IMR-90 (cell line): Measurements from ENCODE around the gene BCO2. TPM values are rescaled to one million over a fixed set of nuclear protein-coding genes. Genes with fewer than 3 reads are reported as not detected.

Experiments
- ATAC-seq: fragments of 200-7000 bp; cut with Tn5 transposase; 2 replicates; pipeline ENCODE4 v1.9.1; 2020; ENCODE audit warnings: low read depth, mild to moderate bottlenecking, moderate library complexity
- BruUV-seq: library from RNA; stranded (reverse); fragments of 400-500 nt; replicated peaks from 2 replicates; lab custom pipeline; 2021; lab: Mats Ljungman, UMichigan
- CTCF ChIA-PET: fragments of 300-600 bp; formaldehyde crosslinking; extraction: SDS; loops from one replicate; lab custom pipeline; 2021; ENCODE audit warnings: antibody characterized with exemption; lab: Yijun Ruan, JAX
- POLR2A ChIA-PET: fragments of 300-600 bp; sonication (Branson Sonifier 250); formaldehyde crosslinking; loops from one replicate; lab custom pipeline; 2022; ENCODE audit warnings: antibody characterized with exemption; ENCODE audit not compliant: unreplicated experiment; lab: Charles Lee
- DNase-seq: peaks from one replicate; pipeline ENCODE4 v3.0.0; 2013
- H2AFZ ChIP-seq: replicated peaks from 2 replicates; pipeline ENCODE3; 2013; ENCODE audit warnings: low read length, mild to moderate bottlenecking; ENCODE audit not compliant: poor library complexity
- H2AK5ac ChIP-seq: 2 replicates; pipeline ENCODE4 v1.6.1; 2013; ENCODE audit warnings: low read depth, low read length, inconsistent platforms
- H2AK9ac ChIP-seq: replicated peaks from 2 replicates; pipeline ENCODE3; 2013; ENCODE audit warnings: mild to moderate bottlenecking, low read depth, low read length, moderate library complexity; ENCODE audit not compliant: poor library complexity
- H2BK120ac ChIP-seq: 2 replicates; pipeline ENCODE4 v1.6.1; 2013; ENCODE audit warnings: low read depth, low read length, inconsistent platforms
- H2BK15ac ChIP-seq: 3 replicates; pipeline ENCODE4 v1.6.1; 2013; ENCODE audit warnings: low read depth, low read length, inconsistent platforms
- H2BK20ac ChIP-seq: 2 replicates; pipeline ENCODE4 v1.6.1; 2013; ENCODE audit warnings: low read depth, mild to moderate bottlenecking, inconsistent platforms, low read length, moderate library complexity
- H2BK5ac ChIP-seq: 2 replicates; pipeline ENCODE4 v1.6.1; 2013; ENCODE audit warnings: mild to moderate bottlenecking, low read depth, low read length, inconsistent platforms; ENCODE audit not compliant: poor library complexity, severe bottlenecking
- H3K14ac ChIP-seq: replicated peaks from 2 replicates; pipeline ENCODE4 v1.6.1; 2013; ENCODE audit warnings: low read depth, low read length, inconsistent platforms
- H3K18ac ChIP-seq: 2 replicates; pipeline ENCODE4 v1.6.1; 2013; ENCODE audit warnings: low read depth, low read length, control low read depth
- H3K23ac ChIP-seq: 2 replicates; pipeline ENCODE4 v1.6.1; 2013; ENCODE audit warnings: low read depth, low read length, inconsistent platforms
- H3K27ac ChIP-seq: 2 replicates; pipeline ENCODE4 v1.5.1; 2013; ENCODE audit warnings: mild to moderate bottlenecking, control low read depth, low read length; ENCODE audit not compliant: insufficient read depth
- H3K27me3 ChIP-seq: 2 replicates; pipeline ENCODE4 v1.6.1; 2013; ENCODE audit warnings: low read length; ENCODE audit not compliant: control insufficient read depth, insufficient read depth
- H3K36me3 ChIP-seq: 2 replicates; pipeline ENCODE4 v1.6.1; 2013; ENCODE audit warnings: low read length, mixed read lengths; ENCODE audit not compliant: control insufficient read depth, insufficient read depth
- H3K4ac ChIP-seq: 2 replicates; pipeline ENCODE4 v1.6.1; 2013; ENCODE audit warnings: low read depth, low read length, inconsistent platforms
- H3K4me1 ChIP-seq: 2 replicates; pipeline ENCODE4 v1.6.1; 2013; ENCODE audit warnings: low read length, mixed read lengths; ENCODE audit not compliant: control insufficient read depth, insufficient read depth
- H3K4me2 ChIP-seq: 2 replicates; pipeline ENCODE4 v1.6.1; 2013; ENCODE audit warnings: low read depth, mild to moderate bottlenecking, control low read depth, low read length, moderate library complexity
- H3K4me3 ChIP-seq: 2 replicates; pipeline ENCODE4 v1.5.1; 2013; ENCODE audit warnings: low read depth, mild to moderate bottlenecking, control low read depth, low read length, moderate library complexity; ENCODE audit not compliant: insufficient read depth
- H3K56ac ChIP-seq: 2 replicates; pipeline ENCODE4 v1.6.1; 2013; ENCODE audit warnings: low read length, inconsistent platforms; ENCODE audit not compliant: insufficient read depth; ENCODE audit errors: extremely low read depth
- H3K79me1 ChIP-seq, 2 experiments: 2 replicates each; pipeline ENCODE4 v1.6.1; 2013; ENCODE audit warnings: low read length in 2 of 2, inconsistent platforms in 1 of 2, low read depth in 1 of 2
- H3K9ac ChIP-seq: 2 replicates; pipeline ENCODE4 v1.6.1; 2013; ENCODE audit warnings: low read depth, low read length, control low read depth
- H3K9me1 ChIP-seq: 2 replicates; pipeline ENCODE4 v1.6.1; 2013; ENCODE audit warnings: low read length, inconsistent platforms; ENCODE audit not compliant: insufficient read depth
- H3K9me3 ChIP-seq: 2 replicates; pipeline ENCODE4 v1.6.1; 2013; ENCODE audit warnings: low read length; ENCODE audit not compliant: control insufficient read depth, insufficient read depth
- H4K20me1 ChIP-seq: 2 replicates; pipeline ENCODE4 v1.6.1; 2013; ENCODE audit warnings: low read length, inconsistent platforms; ENCODE audit not compliant: insufficient read depth
- H4K5ac ChIP-seq: 2 replicates; pipeline ENCODE4 v1.6.1; 2013; ENCODE audit warnings: mild to moderate bottlenecking, low read depth, low read length, control low read depth
- H4K8ac ChIP-seq, 2 experiments: 2 replicates each; pipeline ENCODE4 v1.6.1; 2013; ENCODE audit warnings: low read depth in 2 of 2, low read length in 2 of 2, control low read depth in 1 of 2, inconsistent platforms in 1 of 2
- H4K91ac ChIP-seq: 2 replicates; pipeline ENCODE4 v1.6.1; 2013; ENCODE audit warnings: low read depth, low read length, inconsistent platforms; ENCODE audit not compliant: insufficient read depth
- BHLHE40 ChIP-seq: fragments of 150-350 bp; IDR thresholded peaks from 2 replicates; pipeline ENCODE4 v1.6.1; 2016; ENCODE audit warnings: mild to moderate bottlenecking, low read depth, low read length
- CEBPB ChIP-seq: IDR thresholded peaks from 2 replicates; pipeline ENCODE4 v1.6.1; 2012; ENCODE audit warnings: low read depth, low read length, improper control_type of control experiment
- CHD1 ChIP-seq: IDR thresholded peaks from 2 replicates; pipeline ENCODE4 v1.6.1; 2012; ENCODE audit warnings: low read depth, low read length, improper control_type of control experiment
- CTCF ChIP-seq: conservative IDR thresholded peaks from 2 replicates; pipeline ENCODE4 v1.5.1; 2012; ENCODE audit warnings: mild to moderate bottlenecking, low read depth, low read length, improper control_type of control experiment
- ELK1 ChIP-seq: fragments of 150-350 bp; IDR thresholded peaks from 2 replicates; pipeline ENCODE4 v1.6.1; 2016; ENCODE audit warnings: low read depth, mild to moderate bottlenecking, low read length, moderate library complexity, borderline replicate concordance
- FOS ChIP-seq: fragments of 150-350 bp; IDR thresholded peaks from 2 replicates; pipeline ENCODE4 v1.6.1; 2016; ENCODE audit warnings: low read depth, low read length
- MAFK ChIP-seq: IDR thresholded peaks from 2 replicates; pipeline ENCODE4 v1.6.1; 2012; ENCODE audit warnings: low read depth, low read length, improper control_type of control experiment
- MAZ ChIP-seq: IDR thresholded peaks from 2 replicates; pipeline ENCODE4 v1.6.1; 2012; ENCODE audit warnings: low read depth, mild to moderate bottlenecking, low read length, improper control_type of control experiment, moderate library complexity, borderline replicate concordance
- MXI1 ChIP-seq: IDR thresholded peaks from 2 replicates; pipeline ENCODE4 v1.6.1; 2012; ENCODE audit warnings: low read depth, mild to moderate bottlenecking, low read length, moderate library complexity, borderline replicate concordance
- NFE2L2 ChIP-seq: fragments of 150-350 bp; IDR thresholded peaks from 2 replicates; pipeline ENCODE4 v1.6.1; 2016; ENCODE audit warnings: low read depth, mild to moderate bottlenecking, low read length
- POLR2A ChIP-seq: IDR thresholded peaks from 2 replicates; pipeline ENCODE4 v1.6.1; 2012; ENCODE audit warnings: mild to moderate bottlenecking, low read depth, low read length
- RAD21 ChIP-seq: IDR thresholded peaks from 2 replicates; pipeline ENCODE4 v1.6.1; 2012; ENCODE audit warnings: low read length, improper control_type of control experiment
- RCOR1 ChIP-seq: IDR thresholded peaks from 2 replicates; pipeline ENCODE4 v1.6.1; 2012; ENCODE audit warnings: mild to moderate bottlenecking, low read length, improper control_type of control experiment; ENCODE audit not compliant: insufficient replicate concordance
- RFX5 ChIP-seq: IDR thresholded peaks from 2 replicates; pipeline ENCODE4 v1.8.0; 2012; ENCODE audit warnings: low read depth, mild to moderate bottlenecking, low read length, moderate library complexity
- SMC3 ChIP-seq: fragments of 150-350 bp; IDR thresholded peaks from 2 replicates; pipeline ENCODE4 v1.6.1; 2016; ENCODE audit warnings: low read depth, mild to moderate bottlenecking, antibody characterized with exemption, low read length, moderate library complexity
- USF2 ChIP-seq: fragments of 150-350 bp; IDR thresholded peaks from 2 replicates; pipeline ENCODE4 v1.6.1; 2017; ENCODE audit warnings: mild to moderate bottlenecking, antibody characterized with exemption, low read length, low read depth
- WGBS, 2 experiments: methylation state at CpG; one replicate each; pipeline versions ENCODE4 v1.1.5 to v1.1.7; 2013; ENCODE audit warnings: missing lambda C conversion rate in 2 of 2; ENCODE audit not compliant: insufficient read length in 1 of 2; ENCODE audit errors: extremely low coverage in 2 of 2; 5-methylcytosine and 5-hydroxymethylcytosine counted together
- dilution Hi-C: fragments of 300-500 bp; cut with HindIII; formaldehyde crosslinking; loops from one replicate; pipeline ENCODE4 v1.14.3; 2018; ENCODE audit warnings: low sequenced_read_pairs; ENCODE audit not compliant: unreplicated experiment
- in situ Hi-C: fragments of 300-500 bp; cut with MboI; formaldehyde crosslinking; loops from 3 replicates; pipeline ENCODE4 v1.14.3; 2019; ENCODE audit warnings: low sequenced_read_pairs, inconsistent platforms, mixed read lengths
- intact Hi-C: fragments of 100-400 bp; cut with micrococcal nuclease; formaldehyde crosslinking; loops from 2 replicates; pipeline ENCODE4 v1.10.0; 2022
- polyA plus RNA-seq, 3 experiments: library from polyadenylated mRNA; depleted of rRNA; stranded (reverse); fragments of >200 nt; gene quantifications; 2 replicates each; pipeline ENCODE4 v1.2.3, GENCODE V29; 2012; ENCODE audit warnings: low replicate concordance in 1 of 3
- total RNA-seq: library from RNA; depleted of rRNA; stranded (reverse); fragments of >200 nt; gene quantifications from 2 replicates; pipeline ENCODE4 v1.2.3, GENCODE V29; 2012

The BCO2 gene
- total and polyA plus RNA-seq, 2 of the 4 experiments (the other 2 are of a cell fraction), result 0.18 to 0.68 TPM

GRCh38 chr11:112167145-112167544, 8.2 kb upstream of the BCO2 start, which contains the start of gene TEX12:
Gene TEX12 (plus strand): TSS chr11:112167372. CDS start chr11:112169269, 1,897 bp downstream.
- H2AK5ac ChIP-seq, result peak within 1 kb of the TSS; percentile 51; the same call in 1 of the 2 replicates
- ATAC-seq (no peak), DNase-seq (no peak)
- H3K4ac ChIP-seq, result no peak within 1 kb of the TSS
- H3K4me3 ChIP-seq, result no peak within 1 kb of the TSS
- H3K9ac ChIP-seq, result no peak within 1 kb of the TSS
- no peak within 1 kb of the TSS for H2AFZ ChIP-seq
- POLR2A ChIA-PET, result no interaction called here
- BruUV-seq, result no TSS peak
- H2BK5ac ChIP-seq, result no peak within 1 kb of the TSS
- H2BK15ac ChIP-seq, result no peak within 1 kb of the TSS
- in situ Hi-C loops, result no loop called here
- CTCF ChIA-PET, result no interaction called here
- no peaks in the 10 kb centered on the region for H3K9me1 ChIP-seq
- H3K23ac ChIP-seq, result no peak within 1 kb of the TSS
- 84% methylated on average over 8 of the region's 25 CpGs; no CpG with 5 or more reads in 1 of the 2 experiments for WGBS, 2 experiments
- H3K27ac ChIP-seq, result no peak within 1 kb of the TSS
- no peaks in the 10 kb centered on the region for H3K79me1 ChIP-seq
- no peak within 1 kb of the TSS for H4K5ac ChIP-seq
- no peak within 1 kb of the TSS for H4K91ac ChIP-seq
- H4K8ac ChIP-seq, result no peak within 1 kb of the TSS
- no peak within 1 kb of the TSS for H3K4me2 ChIP-seq
- H3K56ac ChIP-seq, result no peak within 1 kb of the TSS
- dilution Hi-C loops, result no loop called here
- no peak within 1 kb of the TSS for H2BK20ac ChIP-seq
- H3K27me3 ChIP-seq, result no peaks in the 10 kb centered on the region; the same call in 1 of the 2 replicates
- H2BK120ac ChIP-seq, result no peak within 1 kb of the TSS
- no peaks in the 10 kb centered on the region for H4K20me1 ChIP-seq
- no peak within 1 kb of the TSS for H3K14ac ChIP-seq
- intact Hi-C loops, result no loop called here
- no peaks in the 10 kb centered on the region for H3K9me3 ChIP-seq
- H3K36me3 ChIP-seq, result no peaks in the 10 kb centered on the region
- H3K18ac ChIP-seq, result no peak within 1 kb of the TSS
- H3K4me1 ChIP-seq, result peaks cover 5% of the 10 kb centered on the region; the same call in 1 of the 2 replicates
- TF ChIP-seq BHLHE40 (no peak), NFE2L2 (no peak), USF2 (no peak), MAFK (no peak), ELK1 (no peak), MAZ (no peak), CHD1 (no peak), FOS (no peak), CEBPB (no peak), RAD21 (no peak), SMC3 (no peak), RCOR1 (no peak), MXI1 (no peak), RFX5 (no peak), POLR2A (no peak), CTCF (no peak)
- H2AK9ac ChIP-seq, result no peak within 1 kb of the TSS
